GM12878 (cell line): ENCODE results near the gene HACD3. TPM values are rescaled to one million over a fixed set of nuclear protein-coding genes. Genes with fewer than 3 reads are reported as not detected.

Source experiments
- ATAC-seq: fragments of 200-7000 bp; cut with Tn5 transposase; 3 replicates; pipeline ENCODE4 v1.9.1; 2020; ENCODE audit warnings: mild to moderate bottlenecking, moderate library complexity
- BruUV-seq: library from RNA; stranded (reverse); fragments of 400-500 nt; replicated peaks from 2 replicates; lab custom pipeline; 2021; lab: Mats Ljungman, UMichigan
- CTCF ChIA-PET: fragments of 300-600 bp; sonication (Branson Sonifier 250); formaldehyde crosslinking; extraction: SDS; loops from one replicate; lab custom pipeline; 2021; ENCODE audit warnings: inconsistent platforms; lab: Yijun Ruan, JAX
- POLR2A ChIA-PET: fragments of 350-600 bp; formaldehyde crosslinking; extraction: SDS; loops from one replicate; lab custom pipeline; 2021; ENCODE audit warnings: inconsistent platforms; lab: Charles Lee
- RAD21 ChIA-PET: fragments of 300-600 bp; sonication (Branson Sonifier 250); formaldehyde crosslinking; loops from one replicate; lab custom pipeline; 2023; ENCODE audit warnings: antibody characterized with exemption; ENCODE audit not compliant: unreplicated experiment; lab: Charles Lee
- SMC1A ChIA-PET: fragments of 300-600 bp; sonication (Branson Sonifier 250); formaldehyde crosslinking; loops from one replicate; lab custom pipeline; 2023; ENCODE audit not compliant: unreplicated experiment, uncharacterized antibody; lab: Charles Lee
- DNase-seq: peaks from one replicate; pipeline ENCODE4 v3.0.0-alpha.2; 2011; ENCODE audit warnings: low read depth, low spot score
- FAIRE-seq: peaks from 3 replicates; lab custom pipeline; 2011; peaks lifted over from hg19 to GRCh38; lab: Jason Lieb, UNC
- H2AFZ ChIP-seq: 2 replicates; pipeline ENCODE4 v1.6.0; 2011; ENCODE audit warnings: low read depth, low read length, control low read depth; ENCODE audit not compliant: control insufficient read depth
- H3K27ac ChIP-seq: 2 replicates; pipeline ENCODE4 v1.5.1; 2011; ENCODE audit warnings: control low read depth; ENCODE audit not compliant: control insufficient read depth, insufficient read depth
- H3K27me3 ChIP-seq, 2 experiments: replicated peaks in 1 of 2; 2 replicates each; pipeline versions ENCODE4 v1.6.0 to v1.6.1; 2011; ENCODE audit warnings: low read length in 1 of 2; ENCODE audit not compliant: control insufficient read depth in 2 of 2, insufficient read depth in 2 of 2
- H3K36me3 ChIP-seq, 2 experiments: 2 replicates each; pipeline ENCODE4 v1.5.1; 2011; ENCODE audit warnings: low read length in 1 of 2; ENCODE audit not compliant: control insufficient read depth in 2 of 2, insufficient read depth in 2 of 2
- H3K4me1 ChIP-seq: 2 replicates; pipeline ENCODE4 v1.6.1; 2011; ENCODE audit warnings: mild to moderate bottlenecking, low read length, moderate library complexity, mixed read lengths; ENCODE audit not compliant: control insufficient read depth, insufficient read depth
- H3K4me2 ChIP-seq: 2 replicates; pipeline ENCODE4 v1.6.0; 2011; ENCODE audit warnings: control low read depth; ENCODE audit not compliant: control insufficient read depth, insufficient read depth
- H3K4me3 ChIP-seq: fragments of 200-600 bp; sonication (generic); 2 replicates; pipeline ENCODE4 v1.5.1; 2016
- H3K79me2 ChIP-seq: 2 replicates; pipeline ENCODE4 v1.6.0; 2011; ENCODE audit warnings: low read length; ENCODE audit not compliant: control insufficient read depth, insufficient read depth
- H3K9ac ChIP-seq: 2 replicates; pipeline ENCODE4 v1.8.0; 2011; ENCODE audit warnings: low read length, control low read depth, mixed read lengths; ENCODE audit not compliant: control insufficient read depth, insufficient read depth
- H3K9me3 ChIP-seq: replicated peaks from 3 replicates; pipeline ENCODE4 v1.5.1; 2011; ENCODE audit warnings: mild to moderate bottlenecking, low read length; ENCODE audit not compliant: control insufficient read depth, insufficient read depth
- H4K20me1 ChIP-seq: 2 replicates; pipeline ENCODE4 v1.6.0; 2011; ENCODE audit not compliant: control insufficient read depth, insufficient read depth
- FOS ChIP-seq: IDR thresholded peaks from 3 replicates; pipeline ENCODE4 v1.6.1; 2011; ENCODE audit warnings: borderline replicate concordance; ENCODE audit not compliant: insufficient read length; ENCODE audit errors: extremely low read depth
- MLLT1 ChIP-seq: fragments of 450-650 bp; IDR thresholded peaks from 2 replicates; pipeline ENCODE4 v1.6.1; 2016; ENCODE audit warnings: mild to moderate bottlenecking
- NFXL1 ChIP-seq: fragments of 450-650 bp; IDR thresholded peaks from 2 replicates; pipeline ENCODE4 v1.6.1; 2017; ENCODE audit warnings: antibody characterized with exemption, mild to moderate bottlenecking, borderline replicate concordance
- RELB ChIP-seq: fragments of 450-650 bp; IDR thresholded peaks from 2 replicates; pipeline ENCODE4 v1.6.1; 2017; ENCODE audit warnings: low read depth, mild to moderate bottlenecking, moderate library complexity
- TBL1XR1 ChIP-seq: IDR thresholded peaks from 2 replicates; pipeline ENCODE4 v1.6.1; 2012; ENCODE audit warnings: low read depth, low read length, improper control_type of control experiment
- WGBS: methylation state at CpG from one replicate; pipeline ENCODE4 v1.1.6; 2016; ENCODE audit warnings: low lambda C conversion rate; ENCODE audit not compliant: insufficient replicate concordance, insufficient coverage; ENCODE audit errors: missing lambda C conversion rate; 5-methylcytosine and 5-hydroxymethylcytosine counted together
- in situ Hi-C: fragments of 300-500 bp; cut with MboI; formaldehyde crosslinking; loops from 9 replicates; pipeline ENCODE4 v1.14.3; 2018; ENCODE audit warnings: mixed read lengths
- intact Hi-C: fragments of 100-400 bp; cut with micrococcal nuclease; formaldehyde crosslinking; loops from one replicate; pipeline ENCODE4 v1.14.2; 2022; ENCODE audit not compliant: unreplicated experiment
- polyA plus RNA-seq, 11 experiments: library from polyadenylated mRNA; depleted of rRNA in 4 of 11; unstranded in 6 of 11; stranded (reverse) in 5 of 11; fragments of >200 nt; fragmentation: Nextera tagmentation in 4 of 11; fragmentation: Illumina TruSeq in 1 of 11; extraction: Ambion mirVana in 4 of 11; extraction: Trizol in 1 of 11; gene quantifications; 1 replicate in 1 of 11; 2 replicates in 10 of 11; pipeline versions ENCODE4 v1.2.1 to v1.2.3, GENCODE V29; 2011 to 2016; ENCODE audit warnings: inconsistent platforms in 2 of 11, missing spikeins in 2 of 11, low read depth in 1 of 11
- total RNA-seq, 4 experiments: library from RNA; depleted of rRNA in 3 of 4; stranded (reverse); fragments of >200 nt in 3 of 4; fragmentation: Illumina TruSeq in 1 of 4; extraction: Trizol in 1 of 4; gene quantifications; 2 replicates each; pipeline versions ENCODE4 v1.2.1 to v1.2.3, GENCODE V29; 2013 to 2021

The HACD3 gene
- total and polyA plus RNA-seq, 10 of the 15 experiments (the other 5 are each of a cell fraction or from before 2014, with no cell fraction given) = 25.9 to 75.8 (median 48.3) TPM

DNA sequence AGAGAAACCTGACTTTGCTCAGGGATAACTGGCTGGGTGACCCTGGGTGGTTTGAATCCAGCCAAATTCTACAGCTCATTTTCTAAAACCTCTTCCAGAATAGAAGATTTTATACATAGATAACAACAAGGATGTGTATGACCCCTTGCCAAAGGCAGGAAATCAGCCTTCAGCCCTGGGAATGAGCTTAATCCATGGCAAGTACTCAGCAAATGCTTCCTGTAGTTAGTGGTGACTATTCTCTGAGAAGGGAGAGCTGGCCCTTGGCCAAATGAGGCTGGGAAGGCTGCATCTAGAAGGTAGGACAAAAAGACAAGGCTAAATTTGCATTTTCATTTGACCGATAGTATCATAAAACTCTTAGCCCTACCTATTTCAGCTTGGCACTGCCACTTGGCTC, 4.6 kb upstream of the HACD3 start:
- no peak overlapping the region for H3K9ac ChIP-seq
- H3K27ac ChIP-seq = no peak overlapping the region
- WGBS = 100% methylated on average over 1 of the region's 1 CpG
- ChIA-PET POLR2A (no interaction called here), RAD21 (no interaction called here), CTCF (interaction anchor here (1.1 kb wide), 1 partner anchor 9 kb away, joined by 5 read pairs; the partner anchor contains the start of gene DPP8)
- in situ Hi-C loops = no loop called here
- ATAC-seq (no peak), FAIRE-seq (no peak), DNase-seq (no peak)
- H3K9me3 ChIP-seq = no peaks in the 10 kb centered on the region
- no peaks in the 10 kb centered on the region for H3K36me3 ChIP-seq
- TF ChIP-seq RELB = no peak
- no peak for TF ChIP-seq FOS
- no peak for TF ChIP-seq MLLT1
- TF ChIP-seq NFXL1 = no peak
- no peak for TF ChIP-seq TBL1XR1
- TF ChIP-seq, all 136 proteins: peak for 0
- no peaks in the 10 kb centered on the region for H3K4me1 ChIP-seq
- intact Hi-C loops = no loop called here
- H2AFZ ChIP-seq = no peak overlapping the region
- no peak overlapping the region for H3K4me3 ChIP-seq
- H3K4me2 ChIP-seq = no peak overlapping the region
- no peaks in the 10 kb centered on the region for H3K27me3 ChIP-seq
- H4K20me1 ChIP-seq = no peaks in the 10 kb centered on the region
- no TSS peak for BruUV-seq
- peaks cover 4% of the 10 kb centered on the region for H3K79me2 ChIP-seq
- SMC1A ChIA-PET = interaction anchor here (0.7 to 2.8 kb wide), 2 partner anchors 14 to 59 kb away, joined by 3 to 7 read pairs; no protein-coding TSS in a partner anchor
